Naive thymus-derived CD8-positive, alpha-beta T cell (primary cell): Measurements from ENCODE around the gene THEMIS. TPM values are rescaled to one million over a fixed set of nuclear protein-coding genes. Genes with fewer than 3 reads are reported as not detected.
"Not testable (repeated sequence)": the region's sequence is repeated elsewhere in the genome, so short reads cannot be mapped to it uniquely, and the experiment has no call there.

Experiments used
- ATAC-seq, 2 donors: fragments of 150-1000 bp; cut with Tn5 transposase in 1 of 2; sonication (Bioruptor Pico), chemical (Tn5 transposase) in 1 of 2; 1 replicate in 1 of 2; 2 replicates in 1 of 2; pipeline ENCODE4 v1.10.0; 2021; ENCODE audit warnings: mild to moderate bottlenecking in 2 of 2, moderate library complexity in 2 of 2
- POLR2A ChIA-PET: fragments of 350-600 bp; sonication (Branson Sonifier 250); formaldehyde crosslinking; loops from one replicate; lab custom pipeline; 2021; ENCODE audit warnings: antibody characterized with exemption; lab: Charles Lee
- DNase-seq, 10 donors: peaks; one replicate each; pipeline versions ENCODE4 v3.0.0 to v3.0.0-alpha.2; 2020 to 2022
- H3K27ac Mint-ChIP-seq, 10 donors: one replicate each; pipeline ENCODE4 v1.8.0; 2020 to 2022; ENCODE audit warnings: mild to moderate bottlenecking in 10 of 10, mixed read lengths in 10 of 10, moderate library complexity in 4 of 10, inconsistent platforms in 1 of 10
- H3K27me3 Mint-ChIP-seq, 5 donors: one replicate each; pipeline ENCODE4 v1.8.0; 2021 to 2022; ENCODE audit warnings: mixed read lengths in 5 of 5
- H3K36me3 Mint-ChIP-seq, 3 donors: one replicate each; pipeline ENCODE4 v1.8.0; 2020 to 2022; ENCODE audit warnings: mixed read lengths in 3 of 3, mild to moderate bottlenecking in 2 of 3, inconsistent platforms in 1 of 3
- H3K4me1 Mint-ChIP-seq, 4 donors: one replicate each; pipeline ENCODE4 v1.8.0; 2021 to 2022; ENCODE audit warnings: mixed read lengths in 4 of 4
- H3K4me3 Mint-ChIP-seq, 10 donors: one replicate each; pipeline ENCODE4 v1.8.0; 2020 to 2022; ENCODE audit warnings: mild to moderate bottlenecking in 10 of 10, mixed read lengths in 10 of 10, moderate library complexity in 6 of 10, inconsistent platforms in 1 of 10
- H3K9me3 Mint-ChIP-seq, 9 donors: one replicate each; pipeline ENCODE4 v1.8.0; 2020 to 2022; ENCODE audit warnings: mixed read lengths in 9 of 9, mild to moderate bottlenecking in 3 of 9, inconsistent platforms in 1 of 9, moderate library complexity in 1 of 9
- polyA plus RNA-seq, 3 donors: library from polyadenylated mRNA; unstranded; fragments of 300-500 nt; fragmentation: Illumina TruSeq; gene quantifications; one replicate each; pipeline ENCODE4 v1.2.3, GENCODE V29; 2021
- total RNA-seq, 8 experiments: library from RNA in 2 of 8; stranded (reverse) in 2 of 8; gene quantifications; one replicate each; pipeline ENCODE4 v1.2.3 and lab custom pipeline; 2021 to 2026

The THEMIS gene
- total and polyA plus RNA-seq, 5 experiments from 2014 or later, result 128 to 212 (median 168) TPM

- H3K36me3 Mint-ChIP-seq, result peaks cover 12 to 63% (median 21%) of the 10 kb centered on the region in 3 donors
- H3K27me3 Mint-ChIP-seq, result no peaks in the 10 kb centered on the region
- ATAC-seq (no peak), DNase-seq (no peak)
- no peaks in the 10 kb centered on the region for H3K9me3 Mint-ChIP-seq
- POLR2A ChIA-PET, result no interaction called here
- H3K4me1 Mint-ChIP-seq, result peaks cover 43 to 83% (median 72%) of the 10 kb centered on the region in 4 donors
- peak overlapping the region in 8 of 10 donors; percentile 19 to 85 (median 66) for H3K27ac Mint-ChIP-seq
- H3K4me3 Mint-ChIP-seq, result peak overlapping the region in 3 of 10 donors; percentile 0 to 44 (median 16)
Observed at GRCh38 chr6:127727260-127727953, 173.5 kb downstream of the THEMIS start.

GRCh38 chr6:127725821-127726220, 175.0 kb downstream of the THEMIS start:
- Mint-ChIP-seq H3K9me3 (no peaks in the 10 kb centered on the region), H3K27me3 (no peaks in the 10 kb centered on the region), H3K36me3 (peaks cover 12 to 74% (median 23%) of the 10 kb centered on the region in 3 donors), H3K4me3 (peak overlapping the region in 4 of 10 donors; percentile 23 to 59 (median 38)), H3K4me1 (peaks cover 48 to 80% (median 72%) of the 10 kb centered on the region in 4 donors), H3K27ac (peak overlapping the region; percentile 9 to 83 (median 64))
- ATAC-seq, result no peak
- no peak for DNase-seq
- POLR2A ChIA-PET, result no interaction called here

DNA sequence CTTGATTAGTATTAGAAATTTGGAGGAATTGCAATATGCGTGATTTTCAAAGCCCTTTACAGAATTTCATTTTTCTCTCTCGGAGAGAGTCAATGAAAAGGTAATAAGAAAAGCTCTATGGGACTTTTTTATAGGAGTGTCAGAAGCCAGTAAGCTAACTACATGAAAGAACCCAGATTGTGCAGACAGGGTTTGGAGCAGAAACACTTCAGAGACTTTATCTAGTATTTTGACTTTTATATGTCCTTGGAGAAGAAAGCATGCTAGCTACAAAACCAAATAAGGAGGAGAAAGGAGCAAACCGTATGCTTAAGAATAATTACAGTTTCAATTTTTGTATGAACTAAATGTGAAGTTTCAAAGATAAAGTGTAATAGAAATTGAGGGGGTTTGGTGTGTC, 182.2 kb downstream of the THEMIS start:
- POLR2A ChIA-PET, result no interaction called here
- no peak overlapping the region for H3K4me3 Mint-ChIP-seq
- H3K36me3 Mint-ChIP-seq, result peaks cover 18 to 83% (median 54%) of the 10 kb centered on the region in 3 donors
- ATAC-seq (no peak), DNase-seq (no peak)
- H3K9me3 Mint-ChIP-seq, result no peaks in the 10 kb centered on the region
- H3K4me1 Mint-ChIP-seq, result peaks cover 38 to 64% (median 55%) of the 10 kb centered on the region in 4 donors
- peak overlapping the region in 4 of 10 donors; percentile 3 to 45 (median 20) for H3K27ac Mint-ChIP-seq
- no peaks in the 10 kb centered on the region for H3K27me3 Mint-ChIP-seq

- H3K9me3 Mint-ChIP-seq, result no peaks in the 10 kb centered on the region
- POLR2A ChIA-PET, result no interaction called here
- no peaks in the 10 kb centered on the region for H3K27me3 Mint-ChIP-seq
- H3K36me3 Mint-ChIP-seq, result peaks cover 20 to 84% (median 53%) of the 10 kb centered on the region in 3 donors
- no peak for DNase-seq
- H3K27ac Mint-ChIP-seq, result peak overlapping the region in 2 of 10 donors; percentile 18 to 25
- no peak overlapping the region for H3K4me3 Mint-ChIP-seq
- no peak for ATAC-seq
- H3K4me1 Mint-ChIP-seq, result peaks cover 30 to 60% (median 52%) of the 10 kb centered on the region in 4 donors
Observed at GRCh38 chr6:127717384-127717783, 183.5 kb downstream of the THEMIS start.

- Mint-ChIP-seq H3K9me3 (no peaks in the 10 kb centered on the region), H3K27me3 (no peaks in the 10 kb centered on the region), H3K4me1 (peaks cover 23 to 59% (median 51%) of the 10 kb centered on the region in 4 donors), H3K4me3 (no peak overlapping the region), H3K36me3 (peaks cover 20 to 84% (median 54%) of the 10 kb centered on the region in 3 donors), H3K27ac (peak overlapping the region in 9 of 10 donors; percentile 32 to 89 (median 49))
- DNase-seq, result no peak
- no peak for ATAC-seq
- POLR2A ChIA-PET, result interaction anchor here (1.0 kb wide), 1 partner anchor 804 kb away, joined by 3 read pairs; the partner anchor contains the start of gene PTPRK
Observed at GRCh38 chr6:127716465-127716864, 184.4 kb downstream of the THEMIS start.

DNA sequence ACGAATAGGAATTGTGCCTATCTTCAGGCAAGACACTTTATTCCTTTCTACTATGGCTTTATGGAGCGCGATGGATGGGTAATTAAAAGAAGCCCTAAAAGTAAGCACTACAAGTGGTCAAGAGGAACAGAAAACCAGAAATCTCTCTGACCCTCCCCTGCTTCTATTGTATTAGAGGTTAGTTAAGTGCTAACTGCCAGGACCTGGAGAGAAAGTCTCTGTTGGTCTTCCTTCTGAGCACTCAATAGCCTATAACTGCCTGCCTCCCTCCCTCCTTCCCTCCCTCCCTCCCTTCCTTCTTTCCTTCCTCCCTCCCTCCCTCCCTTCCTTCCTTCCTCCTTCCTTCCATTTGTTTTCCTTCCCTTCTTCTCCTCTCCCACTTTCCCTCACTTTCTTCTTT, 190.2 kb downstream of the THEMIS start:
- ATAC-seq (no peak), DNase-seq (no peak)
- Mint-ChIP-seq H3K27me3 (no peaks in the 10 kb centered on the region), H3K36me3 (peaks cover 37 to 86% (median 70%) of the 10 kb centered on the region in 3 donors), H3K27ac (peak overlapping the region in 7 of 10 donors; percentile 37 to 80 (median 58)), H3K4me1 (peaks cover 6 to 35% (median 26%) of the 10 kb centered on the region in 4 donors), H3K4me3 (no peak overlapping the region), H3K9me3 (peaks cover 0 to 19% (median 4%) of the 10 kb centered on the region in 9 donors)
- POLR2A ChIA-PET, result no interaction called here

- H3K27me3 Mint-ChIP-seq, result no peaks in the 10 kb centered on the region
- H3K27ac Mint-ChIP-seq, result peak overlapping the region in 2 of 10 donors; percentile 11 to 20
- H3K4me1 Mint-ChIP-seq, result peaks cover 0 to 18% (median 6%) of the 10 kb centered on the region in 4 donors
- peaks cover 51 to 81% (median 75%) of the 10 kb centered on the region in 3 donors for H3K36me3 Mint-ChIP-seq
- no peak for DNase-seq
- peaks cover 10 to 41% (median 20%) of the 10 kb centered on the region in 9 donors for H3K9me3 Mint-ChIP-seq
- POLR2A ChIA-PET, result no interaction called here
- ATAC-seq, result no peak
- H3K4me3 Mint-ChIP-seq, result no peak overlapping the region
Observed at GRCh38 chr6:127706216-127706615, 194.6 kb downstream of the THEMIS start.

DNA sequence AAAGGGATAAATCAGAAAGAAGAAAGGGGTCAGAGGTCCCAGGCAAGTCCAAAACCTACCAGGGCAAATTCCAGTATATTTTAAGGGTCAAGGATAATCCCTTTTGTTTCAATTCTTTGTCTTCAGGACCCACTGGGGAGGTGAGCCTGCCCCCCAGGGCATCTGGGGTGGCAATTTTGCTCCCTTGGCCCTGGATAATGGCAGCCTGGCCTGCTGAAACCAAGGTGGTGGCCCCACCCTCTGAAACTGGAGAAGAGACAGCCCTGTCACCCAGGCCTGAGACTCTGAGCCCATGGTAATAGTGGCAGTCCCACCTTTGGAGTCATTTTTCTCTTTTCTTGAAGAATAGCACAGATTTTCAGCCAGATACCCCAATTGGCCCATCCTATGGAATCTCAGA, 205.8 kb downstream of the THEMIS start:
- Mint-ChIP-seq H3K4me1 (peaks cover 0 to 15% (median 0%) of the 10 kb centered on the region in 4 donors), H3K9me3 (peaks cover 0 to 27% (median 3%) of the 10 kb centered on the region in 9 donors), H3K27me3 (no peaks in the 10 kb centered on the region), H3K36me3 (peaks cover 72 to 87% (median 76%) of the 10 kb centered on the region in 3 donors), H3K27ac (no peak overlapping the region), H3K4me3 (no peak overlapping the region)
- DNase-seq (no peak), ATAC-seq (no peak)
- POLR2A ChIA-PET, result no interaction called here

DNA sequence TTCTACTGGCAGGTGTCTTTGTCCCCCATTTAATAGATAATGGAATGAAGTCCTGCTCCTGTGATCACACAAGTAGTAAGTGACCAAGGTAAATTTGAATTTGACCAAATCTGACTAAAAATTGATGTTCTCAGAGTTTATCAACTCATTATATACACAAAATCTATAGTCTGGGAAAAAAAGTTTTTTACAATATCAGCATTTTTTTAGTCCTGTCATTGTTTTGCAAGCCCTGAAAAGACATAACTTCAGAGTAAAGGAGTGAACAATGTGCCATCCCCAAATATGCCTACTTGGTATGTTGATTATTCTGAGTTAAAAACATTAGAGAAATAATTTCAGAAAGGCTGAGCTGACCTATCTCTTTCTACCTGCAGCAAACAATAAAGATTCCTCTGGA, 209.7 kb downstream of the THEMIS start:
- H3K4me3 Mint-ChIP-seq, result no peak overlapping the region
- H3K27ac Mint-ChIP-seq, result no peak overlapping the region
- peaks cover 0 to 5% (median 0%) of the 10 kb centered on the region in 4 donors for H3K4me1 Mint-ChIP-seq
- no peak for DNase-seq
- peaks cover 1 to 54% (median 17%) of the 10 kb centered on the region in 9 donors for H3K9me3 Mint-ChIP-seq
- no peak for ATAC-seq
- H3K36me3 Mint-ChIP-seq, result peaks cover 73 to 80% (median 76%) of the 10 kb centered on the region in 3 donors
- POLR2A ChIA-PET, result no interaction called here
- H3K27me3 Mint-ChIP-seq, result no peaks in the 10 kb centered on the region

DNA sequence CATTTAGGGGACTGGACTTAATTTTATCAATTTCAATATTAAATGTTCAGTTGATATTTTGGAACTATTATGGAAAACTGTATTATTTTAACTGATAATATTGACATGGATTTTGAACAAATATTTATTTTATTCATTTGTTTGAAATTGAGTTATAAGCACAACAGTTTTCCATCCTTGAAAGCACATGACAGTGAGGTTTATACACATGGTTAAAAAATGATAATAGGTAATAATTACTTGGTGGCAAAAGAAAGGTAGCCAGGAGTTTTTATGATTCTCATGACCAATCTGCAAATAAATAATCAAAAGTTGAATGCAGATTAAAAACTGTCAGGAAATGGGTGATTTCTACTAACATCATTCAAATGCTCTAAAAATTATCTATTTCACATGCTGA, 210.3 kb downstream of the THEMIS start:
- H3K4me1 Mint-ChIP-seq, result peaks cover 0 to 5% (median 0%) of the 10 kb centered on the region in 4 donors
- no peak overlapping the region for H3K27ac Mint-ChIP-seq
- DNase-seq (no peak), ATAC-seq (no peak)
- H3K27me3 Mint-ChIP-seq, result no peaks in the 10 kb centered on the region
- H3K9me3 Mint-ChIP-seq, result peaks cover 7 to 59% (median 23%) of the 10 kb centered on the region in 9 donors
- POLR2A ChIA-PET, result no interaction called here
- no peak overlapping the region for H3K4me3 Mint-ChIP-seq
- H3K36me3 Mint-ChIP-seq, result peaks cover 71 to 81% (median 75%) of the 10 kb centered on the region in 3 donors

GRCh38 chr6:127690092-127690491, 210.8 kb downstream of the THEMIS start:
- H3K9me3 Mint-ChIP-seq, result peaks cover 10 to 63% (median 25%) of the 10 kb centered on the region in 9 donors
- H3K4me1 Mint-ChIP-seq, result peaks cover 0 to 3% (median 0%) of the 10 kb centered on the region in 4 donors
- H3K4me3 Mint-ChIP-seq, result no peak overlapping the region
- ATAC-seq (no peak), DNase-seq (no peak)
- peaks cover 66 to 76% (median 76%) of the 10 kb centered on the region in 3 donors for H3K36me3 Mint-ChIP-seq
- H3K27me3 Mint-ChIP-seq, result no peaks in the 10 kb centered on the region
- POLR2A ChIA-PET, result no interaction called here
- no peak overlapping the region for H3K27ac Mint-ChIP-seq

DNA sequence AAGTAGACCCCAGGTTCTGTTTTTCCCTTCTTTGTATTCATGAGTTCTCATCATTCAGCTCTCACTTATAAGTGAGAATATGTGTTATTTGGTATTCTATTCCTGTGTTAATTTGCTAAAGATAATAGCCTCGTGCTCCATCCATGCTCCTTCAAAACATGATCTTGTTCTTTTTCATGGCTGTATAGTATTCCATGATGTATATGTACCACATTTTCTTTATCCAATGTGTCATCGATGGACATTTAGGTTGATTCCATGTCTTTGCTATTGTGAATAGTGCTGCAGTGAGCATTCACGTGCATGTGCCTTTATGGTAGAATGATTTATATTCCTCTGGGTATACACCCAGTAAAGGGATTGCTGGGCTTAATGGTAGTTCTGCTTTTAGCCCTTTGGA, 213.4 kb downstream of the THEMIS start:
- H3K4me3 Mint-ChIP-seq, result peak overlapping the region in 2 of 10 donors; percentile 24 to 39
- DNase-seq, H3K4me1 Mint-ChIP-seq, POLR2A ChIA-PET, H3K27me3 Mint-ChIP-seq, ATAC-seq: not testable (repeated sequence)
- H3K9me3 Mint-ChIP-seq, result peaks cover 19 to 89% (median 30%) of the 10 kb centered on the region in 9 donors
- H3K27ac Mint-ChIP-seq, result peak overlapping the region in 1 of 10 donors; percentile 4
- H3K36me3 Mint-ChIP-seq, result peaks cover 42 to 69% (median 65%) of the 10 kb centered on the region in 3 donors

DNA sequence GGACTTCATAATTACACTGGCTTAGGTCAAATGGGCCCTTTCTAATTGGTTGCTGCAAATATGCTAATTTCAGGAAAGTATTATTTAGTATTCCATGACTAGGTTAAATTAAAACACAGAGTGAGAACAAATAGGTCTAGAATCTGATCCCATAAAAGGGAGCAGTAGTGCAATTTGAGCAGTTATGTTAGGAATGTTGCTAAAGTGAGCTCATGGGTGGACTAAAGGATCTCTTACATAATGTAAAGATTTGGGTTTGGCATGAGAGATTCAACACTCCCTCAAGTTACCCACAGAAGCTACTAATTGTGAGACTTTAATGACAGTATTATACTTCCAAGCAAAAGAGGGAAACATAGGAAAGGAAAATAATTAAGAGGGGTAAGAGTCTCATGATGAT, 214.8 kb downstream of the THEMIS start:
- H3K9me3 Mint-ChIP-seq, result peaks cover 19 to 92% (median 35%) of the 10 kb centered on the region in 9 donors
- no peak for DNase-seq
- ATAC-seq, result no peak
- no peak overlapping the region for H3K4me3 Mint-ChIP-seq
- POLR2A ChIA-PET, result no interaction called here
- peaks cover 0 to 1% (median 0%) of the 10 kb centered on the region in 4 donors for H3K4me1 Mint-ChIP-seq
- H3K27me3 Mint-ChIP-seq, result no peaks in the 10 kb centered on the region
- H3K27ac Mint-ChIP-seq, result no peak overlapping the region
- peaks cover 32 to 64% (median 57%) of the 10 kb centered on the region in 3 donors for H3K36me3 Mint-ChIP-seq
